Stimulated activated naive CD8-positive, alpha-beta T cell treated with anti-CD3 and anti-CD28 coated beads, Interleukin-15, amount 100 ng/mL, for 72 hours (primary cell): ENCODE data around the gene GPR25.
A peak's percentile ranks its signal among the peaks of the same experiment; 100 is the strongest.
"Not testable (repeated sequence)": the region's sequence is repeated elsewhere in the genome, so short reads cannot be mapped to it uniquely, and the experiment has no call there.

Experiments used
- ATAC-seq: fragments of 150-1000 bp; cut with Tn5 transposase; 2 replicates; pipeline ENCODE4 v1.10.0; 2021; ENCODE audit warnings: mild to moderate bottlenecking, moderate library complexity
- DNase-seq, 2 donors: peaks; one replicate each; pipeline ENCODE4 v3.0.0; 2021 to 2022
- H3K27ac Mint-ChIP-seq, 2 donors: one replicate each; pipeline ENCODE4 v1.8.0; 2022; ENCODE audit warnings: mild to moderate bottlenecking in 2 of 2, mixed read lengths in 2 of 2, moderate library complexity in 2 of 2
- H3K27me3 Mint-ChIP-seq: one replicate; pipeline ENCODE4 v1.8.0; 2022; ENCODE audit warnings: mixed read lengths
- H3K4me1 Mint-ChIP-seq: one replicate; pipeline ENCODE4 v1.8.0; 2022; ENCODE audit warnings: mild to moderate bottlenecking, mixed read lengths
- H3K4me3 Mint-ChIP-seq, 2 donors: one replicate each; pipeline ENCODE4 v1.8.0; 2022; ENCODE audit warnings: mild to moderate bottlenecking in 2 of 2, mixed read lengths in 2 of 2, moderate library complexity in 1 of 2
- H3K9me3 Mint-ChIP-seq, 2 donors: one replicate each; pipeline ENCODE4 v1.8.0; 2022; ENCODE audit warnings: mixed read lengths in 2 of 2

The GPR25 gene

GRCh38 chr1:200909757-200910239 is 37.0 kb downstream of the GPR25 start:
- no peak overlapping the region for H3K4me3 Mint-ChIP-seq
- ATAC-seq, result no peak
- no peaks in the 10 kb centered on the region for H3K9me3 Mint-ChIP-seq
- H3K27me3 Mint-ChIP-seq, result peaks cover 43% of the 10 kb centered on the region
- H3K27ac Mint-ChIP-seq, result no peak overlapping the region
- no peak for DNase-seq
- H3K4me1 Mint-ChIP-seq, result peaks cover 33% of the 10 kb centered on the region

- DNase-seq (no peak), ATAC-seq (no peak)
- H3K9me3 Mint-ChIP-seq, result no peaks in the 10 kb centered on the region
- H3K4me1 Mint-ChIP-seq, result peaks cover 18% of the 10 kb centered on the region
- H3K4me3 Mint-ChIP-seq, result no peak overlapping the region
- H3K27me3 Mint-ChIP-seq, result peaks cover 43% of the 10 kb centered on the region
- H3K27ac Mint-ChIP-seq, result no peak overlapping the region
Observed at GRCh38 chr1:200911361-200911760, 38.6 kb downstream of the GPR25 start.

- peaks cover 43% of the 10 kb centered on the region for H3K27me3 Mint-ChIP-seq
- ATAC-seq, H3K4me3 Mint-ChIP-seq, H3K27ac Mint-ChIP-seq, DNase-seq, H3K9me3 Mint-ChIP-seq: not testable (repeated sequence)
- peaks cover 12% of the 10 kb centered on the region for H3K4me1 Mint-ChIP-seq
Observed at GRCh38 chr1:200911936-200912335, 39.2 kb downstream of the GPR25 start.

- Mint-ChIP-seq H3K4me3 (no peak overlapping the region), H3K27me3 (peaks cover 37% of the 10 kb centered on the region), H3K9me3 (no peaks in the 10 kb centered on the region), H3K4me1 (peaks cover 2% of the 10 kb centered on the region), H3K27ac (no peak overlapping the region)
- ATAC-seq (no peak), DNase-seq (no peak)
Observed at GRCh38 chr1:200912737-200913407, 40.1 kb downstream of the GPR25 start.

GRCh38 chr1:200916152-200916551 is 43.4 kb downstream of the GPR25 start:
- no peak overlapping the region for H3K27ac Mint-ChIP-seq
- peaks cover 11% of the 10 kb centered on the region for H3K27me3 Mint-ChIP-seq
- ATAC-seq, result peak; percentile 55

GRCh38 chr1:200916681-200917080 is 43.9 kb downstream of the GPR25 start:
- DNase-seq (no peak), ATAC-seq (no peak)
- H3K4me3 Mint-ChIP-seq, result no peak overlapping the region
- H3K9me3 Mint-ChIP-seq, result no peaks in the 10 kb centered on the region
- H3K4me1 Mint-ChIP-seq, result no peaks in the 10 kb centered on the region
- no peak overlapping the region for H3K27ac Mint-ChIP-seq
- peaks cover 8% of the 10 kb centered on the region for H3K27me3 Mint-ChIP-seq

More at GRCh38 chr1:200916152-200916551, 43.4 kb downstream of the GPR25 start:
- no peak for DNase-seq
- Mint-ChIP-seq H3K4me3 (no peak overlapping the region), H3K4me1 (no peaks in the 10 kb centered on the region), H3K9me3 (no peaks in the 10 kb centered on the region)

DNA sequence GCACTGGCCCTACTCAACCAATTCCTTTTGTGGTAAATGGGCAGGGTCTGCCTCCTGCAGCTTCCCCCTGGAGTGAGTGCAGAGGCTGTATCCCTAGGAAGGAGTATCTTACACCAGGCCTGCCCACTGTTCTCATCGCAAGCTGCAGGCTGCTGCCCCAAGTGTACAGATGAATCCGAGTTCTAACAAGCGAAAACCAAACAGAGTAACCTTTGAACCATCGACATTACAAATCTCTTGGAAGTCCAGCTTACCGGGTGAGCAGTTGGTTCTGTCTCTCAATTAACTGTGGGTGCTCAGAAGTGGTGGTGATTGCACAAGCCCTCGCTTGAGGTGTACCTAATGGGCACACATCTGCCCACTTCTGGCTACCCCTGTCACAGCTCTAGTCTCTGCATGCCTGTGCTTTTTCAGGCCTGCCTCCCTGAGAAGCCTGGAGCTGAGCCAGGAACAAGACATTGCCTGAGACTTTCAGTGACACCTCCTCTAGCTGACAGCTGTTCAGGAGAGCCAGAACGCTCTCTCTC is 44.6 kb downstream of the GPR25 start:
- Mint-ChIP-seq H3K27ac (no peak overlapping the region), H3K4me1 (no peaks in the 10 kb centered on the region), H3K9me3 (no peaks in the 10 kb centered on the region), H3K4me3 (no peak overlapping the region), H3K27me3 (peaks cover 14% of the 10 kb centered on the region)
- no peak for ATAC-seq
- no peak for DNase-seq

GRCh38 chr1:200918006-200918405 is 45.2 kb downstream of the GPR25 start:
- Mint-ChIP-seq H3K4me1 (no peaks in the 10 kb centered on the region), H3K9me3 (no peaks in the 10 kb centered on the region), H3K27me3 (peaks cover 21% of the 10 kb centered on the region), H3K27ac (no peak overlapping the region), H3K4me3 (no peak overlapping the region)
- ATAC-seq (no peak), DNase-seq (no peak)

GRCh38 chr1:200919386-200919785 is 46.6 kb downstream of the GPR25 start:
- no peak for DNase-seq
- Mint-ChIP-seq H3K4me3 (no peak overlapping the region), H3K4me1 (no peaks in the 10 kb centered on the region), H3K27ac (no peak overlapping the region), H3K27me3 (peaks cover 19% of the 10 kb centered on the region), H3K9me3 (no peaks in the 10 kb centered on the region)
- ATAC-seq, result no peak

DNA sequence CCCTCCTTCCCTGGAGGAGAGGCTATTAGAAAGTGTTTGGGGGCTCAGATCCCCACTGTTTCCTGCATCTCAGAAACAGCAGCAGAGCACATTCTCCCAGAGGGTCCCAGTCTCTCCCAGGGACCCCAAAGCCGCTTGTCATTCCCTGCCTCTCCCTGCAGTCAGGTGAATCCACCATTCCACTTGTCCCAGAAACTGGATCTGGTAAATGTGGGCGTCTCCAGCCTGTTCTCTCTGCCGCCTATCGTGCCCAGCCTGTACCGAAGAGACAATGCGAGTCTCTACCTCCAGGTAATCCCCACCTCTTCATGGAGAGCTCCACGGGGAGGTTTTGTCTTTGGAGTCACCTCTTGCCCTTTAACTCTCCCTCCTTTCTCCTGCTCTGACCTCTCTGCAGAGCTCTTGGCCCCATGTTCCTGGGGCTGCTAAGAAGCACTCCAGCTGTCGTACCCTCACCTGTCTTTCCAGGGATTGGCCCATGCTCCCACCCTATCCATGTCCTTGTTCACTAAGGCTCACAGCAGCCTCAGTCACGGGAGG is 48.9 kb downstream of the GPR25 start:
- peaks cover 12% of the 10 kb centered on the region for H3K4me1 Mint-ChIP-seq

GRCh38 chr1:200922406-200922805 is 49.6 kb downstream of the GPR25 start:
- ATAC-seq, result no peak

More for the DNA sequence above, 48.9 kb downstream of the GPR25 start:
- ATAC-seq (no peak), DNase-seq (no peak)
- H3K4me3 Mint-ChIP-seq, result no peak overlapping the region
- H3K27ac Mint-ChIP-seq, result no peak overlapping the region
- H3K27me3 Mint-ChIP-seq, result peaks cover 19% of the 10 kb centered on the region
- H3K9me3 Mint-ChIP-seq, result no peaks in the 10 kb centered on the region

GRCh38 chr1:200923601-200924000 is 50.8 kb downstream of the GPR25 start:
- ATAC-seq (no peak), DNase-seq (no peak)
- Mint-ChIP-seq H3K4me3 (no peak overlapping the region), H3K9me3 (no peaks in the 10 kb centered on the region), H3K27me3 (peaks cover 36% of the 10 kb centered on the region), H3K4me1 (peaks cover 12% of the 10 kb centered on the region), H3K27ac (no peak overlapping the region)

More at GRCh38 chr1:200922406-200922805, 49.6 kb downstream of the GPR25 start:
- Mint-ChIP-seq H3K27me3 (peaks cover 24% of the 10 kb centered on the region), H3K4me3 (no peak overlapping the region), H3K9me3 (no peaks in the 10 kb centered on the region), H3K4me1 (peaks cover 12% of the 10 kb centered on the region), H3K27ac (no peak overlapping the region)
- no peak for DNase-seq
